ENCODE results near the gene TMEM80.

The TMEM80 gene

GRCh38 chr11:721247-721740, 25.7 kb downstream of the TMEM80 start:
- no peak for TF ChIP-seq CTCF (IDR thresholded peaks at IDR 0.05; ENCODE audit: extremely low read depth, insufficient read depth, missing control alignments)
- no peak for DNase-seq (ENCODE audit: low spot score)
- in situ Hi-C loops (cut with MboI; ENCODE audit: low pct_unique_long_range_greater_than_20kb, low sequenced_read_pairs, unreplicated experiment), result no loop called here

- DNase-seq (ENCODE audit: low spot score), result peak; percentile 69
- in situ Hi-C loops (cut with MboI; ENCODE audit: low pct_unique_long_range_greater_than_20kb, low sequenced_read_pairs, unreplicated experiment), result no loop called here
- no peak for TF ChIP-seq CTCF (IDR thresholded peaks at IDR 0.05; ENCODE audit: extremely low read depth, insufficient read depth, missing control alignments)
Observed at GRCh38 chr11:721741-722345, 26.2 kb downstream of the TMEM80 start.

- in situ Hi-C loops (cut with MboI; ENCODE audit: low pct_unique_long_range_greater_than_20kb, low sequenced_read_pairs, unreplicated experiment), result no loop called here
- DNase-seq (ENCODE audit: low spot score), result no peak
- no peak for TF ChIP-seq CTCF (IDR thresholded peaks at IDR 0.05; ENCODE audit: extremely low read depth, insufficient read depth, missing control alignments)
Observed at GRCh38 chr11:722346-722811, 26.8 kb downstream of the TMEM80 start.

GRCh38 chr11:723120-723883, 27.7 kb downstream of the TMEM80 start:
- in situ Hi-C loops (cut with MboI; ENCODE audit: low pct_unique_long_range_greater_than_20kb, low sequenced_read_pairs, unreplicated experiment), result no loop called here
- peak; percentile 72 for TF ChIP-seq CTCF (IDR thresholded peaks at IDR 0.05; ENCODE audit: extremely low read depth, insufficient read depth, missing control alignments)
- peak; percentile 82 for DNase-seq (ENCODE audit: low spot score)

- in situ Hi-C loops (cut with MboI; ENCODE audit: low pct_unique_long_range_greater_than_20kb, low sequenced_read_pairs, unreplicated experiment), result no loop called here
- DNase-seq (ENCODE audit: low spot score), result peak; percentile 17
- TF ChIP-seq CTCF (IDR thresholded peaks at IDR 0.05; ENCODE audit: extremely low read depth, insufficient read depth, missing control alignments), result no peak
Observed at GRCh38 chr11:724049-724777, 28.6 kb downstream of the TMEM80 start.

- no peak for TF ChIP-seq CTCF (IDR thresholded peaks at IDR 0.05; ENCODE audit: extremely low read depth, insufficient read depth, missing control alignments)
- DNase-seq (ENCODE audit: low spot score), result no peak
- in situ Hi-C loops (cut with MboI; ENCODE audit: low pct_unique_long_range_greater_than_20kb, low sequenced_read_pairs, unreplicated experiment), result no loop called here
Observed at GRCh38 chr11:724778-725386, 29.3 kb downstream of the TMEM80 start.
